ENCODE measurements around the gene GRIK4. TPM values are rescaled to one million over a fixed set of nuclear protein-coding genes. Genes with fewer than 3 reads are reported as not detected.

The GRIK4 gene
- total RNA-seq, 3 donors from 2014 or later = 0.36 to 0.51 TPM; not detected in 1

DNA sequence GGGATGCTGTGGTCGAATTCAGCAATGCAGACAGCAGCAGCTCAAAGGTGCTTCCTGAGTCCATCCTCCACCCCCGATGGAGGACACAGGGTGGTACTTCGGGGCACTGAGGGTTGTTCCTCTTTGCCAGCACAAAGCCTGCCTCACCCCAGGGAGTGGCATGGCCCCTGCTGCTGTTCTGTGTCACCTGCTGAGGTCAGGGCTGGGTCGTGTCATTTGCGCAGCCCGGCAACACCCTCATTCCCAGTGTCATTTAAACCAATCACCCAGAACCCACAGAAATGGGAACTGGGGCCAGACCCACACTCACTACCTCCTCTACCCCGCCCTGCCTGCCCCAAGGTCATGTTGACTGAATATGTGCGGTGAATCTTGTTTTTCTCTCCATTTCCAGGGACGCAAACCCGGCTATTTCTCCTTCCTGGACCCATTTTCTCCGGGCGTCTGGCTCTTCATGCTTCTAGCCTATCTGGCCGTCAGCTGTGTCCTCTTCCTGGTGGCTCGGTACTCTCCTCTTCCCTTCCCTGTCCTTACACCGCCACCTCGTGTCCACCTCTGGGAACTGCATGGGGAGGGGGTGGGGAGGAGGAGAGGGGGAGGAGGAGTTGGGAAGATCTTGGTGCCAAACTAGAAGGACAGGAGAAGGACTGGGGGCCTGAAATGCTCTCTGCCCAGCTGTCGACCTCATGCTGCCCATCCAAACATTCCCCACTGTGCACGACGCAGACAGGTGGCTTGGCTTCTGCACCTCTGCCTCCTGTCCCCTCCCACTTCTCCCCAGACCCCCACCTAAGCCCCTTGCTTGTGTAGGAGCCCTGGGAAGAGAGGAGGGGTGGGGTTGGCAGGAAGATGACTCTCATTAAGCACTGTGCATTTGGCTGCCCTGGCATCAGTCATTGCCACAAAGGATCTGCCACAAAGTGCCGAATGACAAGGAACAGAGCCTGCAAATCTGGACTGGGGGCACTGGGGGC lies 441.2 kb downstream of the GRIK4 start:
- no peaks in the 10 kb centered on the region for H3K9me3 ChIP-seq
- DNase-seq = peak; percentile 63 to 85 (median 79)
- H3K36me3 ChIP-seq (ENCODE audit: low read depth) = no peaks in the 10 kb centered on the region
- TF ChIP-seq, protein P1, sequence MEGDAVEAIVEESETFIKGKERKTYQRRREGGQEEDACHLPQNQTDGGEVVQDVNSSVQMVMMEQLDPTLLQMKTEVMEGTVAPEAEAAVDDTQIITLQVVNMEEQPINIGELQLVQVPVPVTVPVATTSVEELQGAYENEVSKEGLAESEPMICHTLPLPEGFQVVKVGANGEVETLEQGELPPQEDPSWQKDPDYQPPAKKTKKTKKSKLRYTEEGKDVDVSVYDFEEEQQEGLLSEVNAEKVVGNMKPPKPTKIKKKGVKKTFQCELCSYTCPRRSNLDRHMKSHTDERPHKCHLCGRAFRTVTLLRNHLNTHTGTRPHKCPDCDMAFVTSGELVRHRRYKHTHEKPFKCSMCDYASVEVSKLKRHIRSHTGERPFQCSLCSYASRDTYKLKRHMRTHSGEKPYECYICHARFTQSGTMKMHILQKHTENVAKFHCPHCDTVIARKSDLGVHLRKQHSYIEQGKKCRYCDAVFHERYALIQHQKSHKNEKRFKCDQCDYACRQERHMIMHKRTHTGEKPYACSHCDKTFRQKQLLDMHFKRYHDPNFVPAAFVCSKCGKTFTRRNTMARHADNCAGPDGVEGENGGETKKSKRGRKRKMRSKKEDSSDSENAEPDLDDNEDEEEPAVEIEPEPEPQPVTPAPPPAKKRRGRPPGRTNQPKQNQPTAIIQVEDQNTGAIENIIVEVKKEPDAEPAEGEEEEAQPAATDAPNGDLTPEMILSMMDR (IDR thresholded peaks at IDR 0.05) = peak; percentile 50
- peaks cover 7% of the 10 kb centered on the region for H3K4me1 ChIP-seq (ENCODE audit: low read depth)
- H3K4me3 ChIP-seq = no peak overlapping the region
- intact Hi-C loops (cut with DNase I, micrococcal nuclease) = no loop called here
- peak; percentile 96 for ATAC-seq

GRCh38 chr11:120954381-120954780 lies 442.8 kb downstream of the GRIK4 start:
- DNase-seq (no peak), ATAC-seq (no peak)
- TF ChIP-seq, protein P1 (IDR thresholded peaks at IDR 0.05) = no peak
- Histone ChIP-seq H3K36me3 (ENCODE audit: low read depth) (no peaks in the 10 kb centered on the region), H3K4me1 (ENCODE audit: low read depth) (peaks cover 7% of the 10 kb centered on the region), H3K9me3 (no peaks in the 10 kb centered on the region), H3K4me3 (no peak overlapping the region)
- intact Hi-C loops (cut with DNase I, micrococcal nuclease) = no loop called here

- ATAC-seq = no peak
- intact Hi-C loops (cut with DNase I, micrococcal nuclease) = no loop called here
- Histone ChIP-seq H3K4me3 (no peak overlapping the region), H3K9me3 (no peaks in the 10 kb centered on the region), H3K36me3 (ENCODE audit: low read depth) (no peaks in the 10 kb centered on the region), H3K4me1 (ENCODE audit: low read depth) (peaks cover 7% of the 10 kb centered on the region)
- no peak for DNase-seq
- TF ChIP-seq, protein P1 (IDR thresholded peaks at IDR 0.05) = no peak
Measured at GRCh38 chr11:120956710-120957495, 445.4 kb downstream of the GRIK4 start.

- ATAC-seq (no peak), DNase-seq (no peak)
- TF ChIP-seq, protein P1 (IDR thresholded peaks at IDR 0.05) = no peak
- intact Hi-C loops (cut with DNase I, micrococcal nuclease) = no loop called here
- Histone ChIP-seq H3K36me3 (ENCODE audit: low read depth) (no peaks in the 10 kb centered on the region), H3K9me3 (no peaks in the 10 kb centered on the region), H3K4me1 (ENCODE audit: low read depth) (no peaks in the 10 kb centered on the region), H3K4me3 (no peak overlapping the region)
Measured at GRCh38 chr11:120958185-120958584, 446.6 kb downstream of the GRIK4 start.

DNA sequence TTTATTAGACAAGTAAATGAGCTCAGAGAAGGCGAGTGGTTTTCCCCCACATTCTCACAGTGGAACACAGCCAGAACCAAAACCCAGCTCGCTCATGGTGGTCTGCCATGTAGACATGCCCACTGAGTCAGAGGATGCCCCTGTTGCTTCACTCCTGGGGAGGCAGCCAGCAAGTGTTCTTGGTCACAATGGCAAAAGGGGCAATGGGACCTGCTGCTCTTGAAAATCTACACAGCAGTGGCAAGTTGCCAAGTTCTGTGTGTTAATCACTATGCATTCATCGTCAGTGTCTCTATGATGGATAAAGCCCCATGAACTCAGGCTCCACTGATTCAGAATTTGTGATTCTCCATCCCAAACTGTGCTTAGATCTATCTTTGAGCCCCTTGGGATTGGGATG lies 447.6 kb downstream of the GRIK4 start:
- DNase-seq (no peak), ATAC-seq (no peak)
- Histone ChIP-seq H3K36me3 (ENCODE audit: low read depth) (no peaks in the 10 kb centered on the region), H3K9me3 (no peaks in the 10 kb centered on the region), H3K4me1 (ENCODE audit: low read depth) (no peaks in the 10 kb centered on the region), H3K4me3 (no peak overlapping the region)
- TF ChIP-seq, protein P1 (IDR thresholded peaks at IDR 0.05) = no peak
- intact Hi-C loops (cut with DNase I, micrococcal nuclease) = no loop called here

All from mucosa of descending colon (tissue), 3 donors.